K562 (cell line): ENCODE data around the gene SFXN2. TPM values are rescaled to one million over a fixed set of nuclear protein-coding genes. Genes with fewer than 3 reads are reported as not detected.

ENCODE experiments used
- ATF4 ChIP-seq: fragments of 450-650 bp; formaldehyde crosslinking; IDR thresholded peaks from 2 replicates; pipeline ENCODE4 v1.4.0; 2022; ENCODE audit warnings: mild to moderate bottlenecking, moderate library complexity
- DMBX1 ChIP-seq: fragments of 250-450 bp; sonication (Bioruptor Pico); IDR thresholded peaks from 2 replicates; pipeline ENCODE4 v1.8.0; 2022; ENCODE audit warnings: inconsistent platforms, mild to moderate bottlenecking, moderate library complexity, borderline replicate concordance
- MYC ChIP-seq, 2 experiments: fragments of 250-450 bp in 1 of 2; sonication (Bioruptor Pico) in 1 of 2; IDR thresholded peaks; 2 replicates each; pipeline versions ENCODE4 v1.5.1 to v1.6.1; 2012 to 2021; ENCODE audit warnings: low read depth in 2 of 2, borderline replicate concordance in 1 of 2, improper control_type of control experiment in 1 of 2, low read length in 1 of 2, mild to moderate bottlenecking in 1 of 2, moderate library complexity in 1 of 2
- PYGO2 ChIP-seq: fragments of 450-650 bp; IDR thresholded peaks from 2 replicates; pipeline ENCODE4 v1.6.1; 2016; ENCODE audit warnings: mild to moderate bottlenecking, missing genetic modification characterization, moderate library complexity, missing compliant biosample characterization
- polyA plus RNA-seq, 8 experiments: library from polyadenylated mRNA; depleted of rRNA in 4 of 8; stranded (reverse) in 5 of 8; unstranded in 3 of 8; fragments of >200 nt; fragmentation: Nextera tagmentation in 2 of 8; fragmentation: Illumina TruSeq in 1 of 8; extraction: Ambion mirVana in 2 of 8; extraction: Trizol in 1 of 8; gene quantifications; 2 replicates each; pipeline versions ENCODE4 v1.2.1 to v1.2.3, GENCODE V29; 2011 to 2014; ENCODE audit warnings: inconsistent platforms in 1 of 8, missing spikeins in 1 of 8
- total RNA-seq, 7 experiments: library from RNA; depleted of rRNA in 6 of 7; stranded (reverse); fragments of >200 nt in 6 of 7; fragmentation: Illumina TruSeq in 2 of 7; extraction: Trizol in 2 of 7; gene quantifications; 2 replicates each; pipeline versions ENCODE4 v1.2.1 to v1.2.3, GENCODE V29; 2011 to 2021; ENCODE audit warnings: low replicate concordance in 1 of 7
- TF ChIP-seq, protein P1 (sequence below): sonication (generic); formaldehyde crosslinking; IDR thresholded peaks from 2 replicates; pipeline ENCODE4 v1.8.1; 2022; ENCODE audit warnings: missing genetic modification reagents
- TF ChIP-seq, protein P2 (sequence below), 2 experiments: fragments of 200-800 bp in 1 of 2; sonication (Bioruptor generic) in 1 of 2; sonication (generic) in 1 of 2; formaldehyde crosslinking in 1 of 2; IDR thresholded peaks in 1 of 2; conservative IDR thresholded peaks in 1 of 2; 2 replicates each; pipeline versions ENCODE4 v1.5.0 to v1.6.1; 2016 to 2020; ENCODE audit warnings: missing compliant biosample characterization in 1 of 2, missing genetic modification characterization in 1 of 2, missing genetic modification reagents in 1 of 2

SFXN2 gene
- total and polyA plus RNA-seq, 9 of the 15 experiments (the other 6 are each of a cell fraction or from before 2014, with no cell fraction given), result 7.3 to 23.8 (median 15.7) TPM

DNA sequence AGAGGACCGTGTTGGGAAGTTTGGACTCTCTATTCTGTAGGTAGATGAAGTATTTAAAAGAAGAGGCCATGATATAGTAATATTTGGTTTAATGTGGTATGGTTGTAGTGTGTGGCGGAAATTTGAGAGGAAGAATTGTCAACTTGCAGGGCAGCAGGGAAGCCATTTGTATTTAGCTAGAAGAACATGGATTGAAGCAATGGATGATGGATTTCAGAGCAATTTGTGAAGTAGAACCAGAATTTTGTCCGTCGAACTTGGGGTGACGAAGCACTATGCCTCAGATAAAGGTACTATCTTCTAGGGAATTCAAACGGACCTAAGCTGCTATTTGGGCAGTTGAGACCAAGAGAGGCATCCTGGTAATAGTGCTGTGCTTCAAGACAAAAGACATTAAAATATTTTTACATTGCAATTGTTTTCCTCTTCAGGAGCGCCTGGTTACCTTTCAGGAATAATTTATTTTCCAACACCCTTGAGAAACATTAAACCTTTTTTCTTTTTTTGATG, 28.7 kb downstream of the SFXN2 start (continued):
- TF ChIP-seq ATF4 (CRISPR knock-in tag) (0 out of 2 replicates have a peak, but pooled peaks have one; percentile 12), MYC (IDR thresholded peaks at IDR 0.05; ENCODE audit: low read depth, low read length) (no peak), MYC (CRISPR knock-in tag; IDR thresholded peaks at IDR 0.05; ENCODE audit: borderline replicate concordance, low read depth) (peak; percentile 67; the same call in 1 of the 2 replicates), DMBX1 (CRISPR knock-in tag) (peak; percentile 82), PYGO2 (peak; percentile 56; the same call in 1 of the 2 replicates)
- TF ChIP-seq, protein P1, sequence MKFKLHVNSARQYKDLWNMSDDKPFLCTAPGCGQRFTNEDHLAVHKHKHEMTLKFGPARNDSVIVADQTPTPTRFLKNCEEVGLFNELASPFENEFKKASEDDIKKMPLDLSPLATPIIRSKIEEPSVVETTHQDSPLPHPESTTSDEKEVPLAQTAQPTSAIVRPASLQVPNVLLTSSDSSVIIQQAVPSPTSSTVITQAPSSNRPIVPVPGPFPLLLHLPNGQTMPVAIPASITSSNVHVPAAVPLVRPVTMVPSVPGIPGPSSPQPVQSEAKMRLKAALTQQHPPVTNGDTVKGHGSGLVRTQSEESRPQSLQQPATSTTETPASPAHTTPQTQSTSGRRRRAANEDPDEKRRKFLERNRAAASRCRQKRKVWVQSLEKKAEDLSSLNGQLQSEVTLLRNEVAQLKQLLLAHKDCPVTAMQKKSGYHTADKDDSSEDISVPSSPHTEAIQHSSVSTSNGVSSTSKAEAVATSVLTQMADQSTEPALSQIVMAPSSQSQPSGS (CRISPR knock-in tag), result no peak
- TF ChIP-seq, protein P2, sequence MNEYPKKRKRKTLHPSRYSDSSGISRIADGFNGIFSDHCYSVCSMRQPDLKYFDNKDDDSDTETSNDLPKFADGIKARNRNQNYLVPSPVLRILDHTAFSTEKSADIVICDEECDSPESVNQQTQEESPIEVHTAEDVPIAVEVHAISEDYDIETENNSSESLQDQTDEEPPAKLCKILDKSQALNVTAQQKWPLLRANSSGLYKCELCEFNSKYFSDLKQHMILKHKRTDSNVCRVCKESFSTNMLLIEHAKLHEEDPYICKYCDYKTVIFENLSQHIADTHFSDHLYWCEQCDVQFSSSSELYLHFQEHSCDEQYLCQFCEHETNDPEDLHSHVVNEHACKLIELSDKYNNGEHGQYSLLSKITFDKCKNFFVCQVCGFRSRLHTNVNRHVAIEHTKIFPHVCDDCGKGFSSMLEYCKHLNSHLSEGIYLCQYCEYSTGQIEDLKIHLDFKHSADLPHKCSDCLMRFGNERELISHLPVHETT (CRISPR knock-in tag; conservative IDR thresholded peaks at IDR 0.05 in 1 of 2, IDR thresholded peaks at IDR 0.05 in 1 of 2), result peak in 1 of 2 experiments; percentile 52; a peak in 1 of 4 replicates
